GM13976 (cell line): ENCODE data around the gene CHMP1B.
"Not testable (repeated sequence)": the region's sequence is repeated elsewhere in the genome, so short reads cannot be mapped to it uniquely, and the experiment has no call there.

Experiments
- DNase-seq: peaks from one replicate; pipeline ENCODE4 v3.0.0; 2012; ENCODE audit warnings: low spot score
- CTCF ChIP-seq: IDR thresholded peaks from 2 replicates; pipeline ENCODE4 v1.5.1; 2012; ENCODE audit warnings: borderline replicate concordance, mild to moderate bottlenecking; ENCODE audit not compliant: insufficient read depth; ENCODE audit errors: extremely low read depth, missing control alignments, control extremely low read depth
- in situ Hi-C: fragments of 300-500 bp; cut with MboI; formaldehyde crosslinking; loops from one replicate; pipeline ENCODE4 v1.12.0; 2022; ENCODE audit warnings: low sequenced_read_pairs, mixed read lengths, inconsistent platforms; ENCODE audit not compliant: unreplicated experiment

The CHMP1B gene

GRCh38 chr18:11888726-11889125 is 37.5 kb downstream of the CHMP1B start:
- no peak for DNase-seq
- in situ Hi-C loops, result no loop called here
- TF ChIP-seq CTCF, result no peak

GRCh38 chr18:11889284-11889683 is 38.1 kb downstream of the CHMP1B start:
- no peak for TF ChIP-seq CTCF
- DNase-seq, result no peak
- in situ Hi-C loops, result no loop called here

- DNase-seq, result no peak
- in situ Hi-C loops, result no loop called here
- no peak for TF ChIP-seq CTCF
Observed at GRCh38 chr18:11891737-11892136, 40.5 kb downstream of the CHMP1B start.

GRCh38 chr18:11892438-11892837 is 41.2 kb downstream of the CHMP1B start:
- DNase-seq, in situ Hi-C loops: not testable (repeated sequence)

- no peak for TF ChIP-seq CTCF
- in situ Hi-C loops, result no loop called here
- DNase-seq, result no peak
Observed at GRCh38 chr18:11897781-11898180, 46.6 kb downstream of the CHMP1B start.

GRCh38 chr18:11899063-11899462 is 47.9 kb downstream of the CHMP1B start:
- DNase-seq, result no peak
- in situ Hi-C loops, result no loop called here
- no peak for TF ChIP-seq CTCF

GRCh38 chr18:11901826-11902438 is 50.7 kb downstream of the CHMP1B start:
- no peak for TF ChIP-seq CTCF
- no peak for DNase-seq
- in situ Hi-C loops, result no loop called here
